Femur (tissue), 1 donor: ENCODE measurements around the gene GGCT.
"Not testable (repeated sequence)": the region's sequence is repeated elsewhere in the genome, so short reads cannot be mapped to it uniquely, and the experiment has no call there.

Experiments
- DNase-seq: peaks from one replicate; pipeline ENCODE4 v3.0.0-alpha.2; 2017

The GGCT gene

GRCh38 chr7:30504301-30505173, at the start of gene GGCT:
Gene GGCT, minus strand, starts transcription at chr7:30504829. Its CDS starts 120 bp downstream, at chr7:30504709.
- DNase-seq, result peak; percentile 99

- DNase-seq, result no peak
These were observed 48.9 kb upstream of the GGCT start for GRCh38 chr7:30553546-30553945.

GRCh38 chr7:30553141-30553540, 48.5 kb upstream of the GGCT start:
- DNase-seq, result no peak

DNA sequence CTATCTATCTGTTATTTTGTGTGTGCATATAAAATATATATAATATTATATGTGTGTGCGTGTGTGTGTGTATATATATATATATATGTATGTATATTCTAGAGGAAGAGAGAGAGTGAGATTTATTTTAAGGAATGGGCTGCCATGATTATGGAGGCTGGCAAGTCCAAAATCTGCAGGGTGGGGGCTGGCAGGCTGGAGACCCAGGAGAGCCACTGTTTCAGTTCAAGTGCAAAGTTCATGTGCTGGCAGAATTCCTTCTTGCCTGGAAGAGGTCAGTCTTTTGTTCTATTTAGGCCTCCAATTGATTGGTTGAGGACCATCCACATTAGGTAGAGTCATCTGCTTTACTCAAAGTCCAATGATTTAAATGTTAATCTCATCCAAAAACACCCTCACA, 47.7 kb upstream of the GGCT start:
- DNase-seq, result no peak

DNA sequence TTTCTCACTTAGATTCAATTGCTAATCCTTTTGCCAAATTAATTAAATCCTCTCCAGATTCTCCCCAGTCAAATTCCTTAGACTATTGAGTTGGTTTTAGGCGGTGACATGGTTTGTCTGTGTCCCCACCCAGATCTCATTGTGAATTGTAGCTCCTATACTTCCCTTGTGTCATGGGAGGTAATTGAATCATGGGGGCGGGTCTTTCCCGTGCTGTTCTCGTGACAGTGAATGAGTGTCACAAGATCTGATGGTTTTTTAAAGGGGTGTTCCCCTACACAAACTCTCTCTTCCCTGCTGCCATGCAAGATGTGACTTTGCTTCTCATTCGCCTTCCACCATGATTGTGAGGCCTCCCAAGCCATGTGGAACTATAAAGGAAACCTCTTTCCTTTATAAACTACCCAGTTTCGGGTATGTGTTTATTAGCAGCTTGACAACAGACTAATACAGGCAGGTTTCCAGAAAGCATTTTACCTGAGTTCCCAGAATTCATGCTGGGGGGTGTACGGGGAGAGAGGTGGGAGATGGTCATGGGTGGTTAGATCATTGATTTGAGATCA, 45.4 kb upstream of the GGCT start:
- no peak for DNase-seq

GRCh38 chr7:30548845-30549244, 44.2 kb upstream of the GGCT start:
- peak; percentile 71 for DNase-seq

- no peak for DNase-seq
These were observed 42.0 kb upstream of the GGCT start for GRCh38 chr7:30546596-30546995.

GRCh38 chr7:30545791-30546555, 41.3 kb upstream of the GGCT start:
- DNase-seq, result no peak

DNA sequence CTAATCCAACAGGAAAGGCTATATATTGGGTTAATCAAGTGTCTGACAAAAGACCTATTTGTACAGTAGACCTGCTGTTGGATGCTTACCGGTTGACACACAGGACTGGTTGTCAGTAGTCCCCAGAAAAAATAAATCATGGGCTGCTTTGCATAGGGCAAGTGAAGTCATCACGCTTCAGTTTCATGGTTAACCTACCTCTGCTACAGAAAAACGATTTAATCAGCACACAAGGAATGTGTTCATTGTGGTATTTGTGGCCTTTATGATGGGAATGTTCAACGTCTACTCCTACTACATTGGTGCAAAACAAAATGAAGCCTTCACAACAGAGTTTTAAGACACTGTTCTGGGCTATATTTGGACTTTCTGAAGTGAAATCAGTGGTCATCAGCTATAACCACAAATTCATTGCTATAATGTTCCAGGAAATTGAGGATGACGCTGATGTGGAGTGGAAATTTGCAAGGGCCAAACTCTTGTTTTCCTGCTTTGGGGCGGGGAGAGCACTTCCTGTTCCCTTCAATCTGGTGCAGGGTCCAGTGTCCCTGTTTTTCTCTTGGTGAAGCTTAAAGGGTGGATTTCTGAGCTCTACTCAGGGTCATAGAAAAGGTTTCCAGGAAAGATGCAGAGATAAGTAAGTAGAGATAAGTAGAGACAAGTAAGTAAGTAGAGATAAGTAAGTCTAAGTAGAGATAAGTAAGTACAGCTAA, 39.3 kb upstream of the GGCT start:
- DNase-seq, result no peak

DNA sequence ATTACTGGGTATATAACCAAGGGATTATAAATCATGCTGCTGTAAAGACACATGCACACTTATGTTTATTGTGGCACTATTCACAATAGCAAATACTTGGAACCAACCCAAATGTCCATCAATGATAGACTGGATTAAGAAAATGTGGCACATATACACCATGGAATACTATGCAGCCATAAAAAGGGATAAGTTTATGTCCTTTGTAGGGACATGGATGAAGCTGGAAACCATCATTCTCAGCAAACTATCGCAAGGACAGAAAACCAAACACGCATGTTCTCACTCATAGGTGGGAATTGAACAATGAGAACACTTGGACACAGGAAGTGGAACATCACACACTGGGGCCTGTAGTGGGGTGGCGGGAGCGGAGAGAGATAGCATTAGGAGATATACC, 38.5 kb upstream of the GGCT start:
- not testable (repeated sequence) for DNase-seq

DNA sequence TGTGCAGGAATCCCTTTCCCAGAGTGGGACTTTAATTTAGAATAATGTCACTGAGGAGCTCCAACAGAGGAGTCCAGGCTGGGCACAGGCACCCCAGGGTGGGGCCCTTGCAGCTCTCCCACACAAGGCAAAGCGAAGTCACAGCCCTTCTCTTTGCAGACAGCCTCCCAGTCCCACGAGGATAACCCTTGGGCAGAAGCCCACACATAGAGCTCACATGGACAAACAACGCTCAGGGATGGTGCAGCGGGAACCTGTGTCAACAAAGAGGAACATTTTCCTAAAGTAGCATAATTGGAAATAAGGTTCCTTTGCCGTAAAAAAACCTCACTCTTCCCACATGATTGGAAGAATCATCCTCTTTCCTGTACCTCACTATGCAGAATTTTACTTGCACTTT, 29.3 kb upstream of the GGCT start:
- DNase-seq, result no peak

GRCh38 chr7:30531286-30531685, 26.7 kb upstream of the GGCT start:
- no peak for DNase-seq

DNA sequence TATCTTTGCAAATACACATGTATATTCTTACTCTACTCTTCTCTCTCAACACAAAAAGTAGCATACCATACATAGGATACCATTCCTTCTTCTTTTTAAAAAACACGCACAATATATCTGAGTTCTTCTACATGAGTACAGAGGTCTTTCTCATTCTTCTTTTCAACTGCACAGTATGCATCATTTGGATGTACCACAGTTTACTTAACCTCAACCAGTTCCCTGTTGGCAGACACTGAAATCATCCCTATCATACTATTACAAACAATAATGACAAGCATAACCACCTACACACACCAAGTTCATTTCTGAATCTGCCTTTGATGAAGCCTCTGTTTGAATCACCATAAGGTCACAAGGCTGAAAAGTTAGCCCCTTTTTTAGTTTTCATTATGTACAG, 25.7 kb upstream of the GGCT start:
- no peak for DNase-seq

- DNase-seq, result no peak
These were observed 24.1 kb upstream of the GGCT start for GRCh38 chr7:30528779-30529178.

- DNase-seq, result not testable (repeated sequence)
These were observed 22.7 kb upstream of the GGCT start for GRCh38 chr7:30527297-30527696.

DNA sequence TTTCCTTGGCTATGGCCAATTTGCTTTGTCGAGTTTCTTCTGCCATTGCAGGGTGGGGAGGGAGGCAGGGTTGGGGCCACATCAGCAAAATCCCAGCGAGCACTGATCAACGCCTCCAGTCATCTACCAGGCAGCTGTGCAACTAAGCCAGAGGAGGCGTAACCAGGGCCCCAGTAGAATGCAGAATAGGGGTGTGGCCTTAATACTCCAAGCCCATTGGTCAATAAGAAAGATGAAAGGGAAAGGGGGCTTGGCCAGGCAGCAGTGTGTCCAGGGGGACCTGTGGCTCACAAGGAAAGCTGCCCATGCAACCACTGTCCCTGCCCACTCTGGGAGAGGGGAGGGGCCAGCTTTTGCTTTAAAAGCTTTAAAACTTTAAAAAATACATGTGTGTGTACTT, 21.5 kb upstream of the GGCT start:
- DNase-seq, result no peak

DNA sequence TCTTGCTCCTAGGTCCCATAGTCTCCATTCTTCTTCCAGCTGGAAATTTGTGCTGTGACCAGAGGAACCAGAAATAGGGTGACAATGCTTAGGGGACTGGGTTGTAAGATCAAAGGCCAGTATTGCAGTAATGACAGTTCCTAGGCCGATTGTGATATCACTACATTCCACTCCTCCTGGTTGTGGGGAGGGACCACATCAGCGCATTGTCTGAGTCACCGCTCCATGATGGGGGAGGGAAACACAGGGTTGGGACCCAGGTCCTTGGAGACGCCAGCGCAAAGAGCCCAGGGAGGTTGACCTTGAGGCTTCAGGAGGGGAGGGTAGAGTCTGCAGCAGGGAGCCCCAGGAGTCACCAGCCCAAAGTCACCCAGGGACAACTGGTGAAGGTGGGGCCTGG, 20.8 kb upstream of the GGCT start:
- DNase-seq, result no peak

GRCh38 chr7:30524545-30524944, 19.9 kb upstream of the GGCT start:
- no peak for DNase-seq

DNA sequence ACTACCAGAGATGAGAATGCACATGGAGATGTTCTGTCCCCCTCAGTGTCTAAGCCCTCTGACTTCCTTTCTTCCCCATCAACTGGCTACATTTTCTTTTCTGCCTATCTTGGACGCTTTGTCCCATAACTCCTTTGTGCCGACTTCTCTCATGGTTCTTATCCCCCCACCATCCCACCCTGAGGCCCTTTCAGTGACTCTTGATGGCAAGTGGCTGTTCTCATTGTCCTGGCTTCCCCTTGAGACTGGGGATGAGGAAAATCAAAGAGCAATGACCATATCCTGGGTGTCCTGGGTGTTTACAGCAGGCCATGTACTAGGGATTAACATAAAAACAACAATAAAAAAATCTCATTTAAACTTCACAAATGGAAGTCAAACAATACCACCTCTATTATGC, 18.8 kb upstream of the GGCT start:
- DNase-seq, result no peak

- no peak for DNase-seq
These were observed 17.5 kb upstream of the GGCT start for GRCh38 chr7:30522159-30522558.

- DNase-seq, result no peak
These were observed 16.9 kb upstream of the GGCT start for GRCh38 chr7:30521532-30521931.

GRCh38 chr7:30519122-30519521, 14.5 kb upstream of the GGCT start:
- no peak for DNase-seq

DNA sequence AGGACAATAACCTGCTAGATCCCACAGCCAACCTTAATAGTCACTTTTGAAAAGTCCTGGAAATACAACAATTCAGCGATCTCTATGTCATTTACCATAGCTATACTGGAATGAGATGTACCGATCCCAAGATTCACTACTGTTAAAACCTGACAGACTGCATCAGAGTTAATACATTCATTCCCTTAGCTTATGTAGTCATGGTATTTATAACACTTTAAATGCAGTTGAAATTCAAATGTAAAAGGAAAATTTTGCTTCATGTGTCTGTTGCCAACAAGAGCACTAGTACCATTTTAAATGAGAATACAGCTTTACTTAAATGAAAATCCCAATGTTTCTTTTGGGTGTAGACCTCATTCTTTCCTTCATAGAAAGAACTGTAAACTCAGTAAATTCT, 11.1 kb upstream of the GGCT start:
- DNase-seq, result no peak
